Measurements from ENCODE around the gene IL24. TPM values are rescaled to one million over a fixed set of nuclear protein-coding genes. Genes with fewer than 3 reads are reported as not detected.

Gene IL24
- total RNA-seq, 4 donors from 2014 or later, result not detected

DNA sequence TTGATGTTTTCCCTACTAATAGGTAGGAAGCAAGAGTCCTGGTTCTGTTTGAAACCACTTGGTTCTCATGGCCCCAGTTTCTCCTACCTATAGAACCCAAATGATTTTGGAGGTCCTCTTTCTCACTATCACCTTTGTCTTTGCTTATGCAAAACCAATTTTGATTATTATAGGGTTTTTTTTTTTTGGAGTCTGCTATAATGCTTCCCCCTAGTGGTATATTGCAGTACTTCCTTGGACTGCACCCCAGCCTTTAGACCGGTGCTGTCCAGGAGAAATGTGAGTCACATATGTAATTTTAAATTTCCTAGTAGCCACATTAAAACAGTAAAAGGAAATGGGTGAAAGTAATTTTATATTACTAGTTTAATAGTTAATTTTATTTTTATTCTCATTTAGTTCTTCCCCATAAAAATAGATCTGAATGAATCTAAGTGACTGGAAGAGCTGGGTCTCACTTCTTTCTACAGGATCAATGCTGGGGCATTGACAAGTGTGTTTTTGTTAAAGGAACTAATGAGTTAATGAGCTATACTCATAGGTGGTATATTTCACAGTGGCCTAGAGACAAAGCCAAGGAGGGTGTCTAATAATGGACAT lies 13.9 kb downstream of the IL24 start:
- peaks cover 0 to 26% (median 0%) of the 10 kb centered on the region in 4 donors for H3K27me3 ChIP-seq
- intact Hi-C loops (cut with DNase I), result loop anchor here (5.0 kb wide), 1 partner anchor 174 kb away; no protein-coding TSS in a partner anchor
- no peak for TF ChIP-seq POLR2A (IDR thresholded peaks at IDR 0.05)
- TF ChIP-seq CTCF (IDR thresholded peaks at IDR 0.05), result peak; percentile 81 to 95 (median 90)
- H3K27ac ChIP-seq, result no peak overlapping the region
- peaks cover 11 to 36% (median 12%) of the 10 kb centered on the region in 3 donors for H3K4me1 ChIP-seq
- DNase-seq, result no peak
- H3K36me3 ChIP-seq, result no peaks in the 10 kb centered on the region
- H3K9me3 ChIP-seq, result no peaks in the 10 kb centered on the region
- 0 to 6% methylated on average over 1 of the region's 1 CpG for whole genome bisulfite sequencing, 2 donors
- no peak overlapping the region for H3K4me3 ChIP-seq

DNA sequence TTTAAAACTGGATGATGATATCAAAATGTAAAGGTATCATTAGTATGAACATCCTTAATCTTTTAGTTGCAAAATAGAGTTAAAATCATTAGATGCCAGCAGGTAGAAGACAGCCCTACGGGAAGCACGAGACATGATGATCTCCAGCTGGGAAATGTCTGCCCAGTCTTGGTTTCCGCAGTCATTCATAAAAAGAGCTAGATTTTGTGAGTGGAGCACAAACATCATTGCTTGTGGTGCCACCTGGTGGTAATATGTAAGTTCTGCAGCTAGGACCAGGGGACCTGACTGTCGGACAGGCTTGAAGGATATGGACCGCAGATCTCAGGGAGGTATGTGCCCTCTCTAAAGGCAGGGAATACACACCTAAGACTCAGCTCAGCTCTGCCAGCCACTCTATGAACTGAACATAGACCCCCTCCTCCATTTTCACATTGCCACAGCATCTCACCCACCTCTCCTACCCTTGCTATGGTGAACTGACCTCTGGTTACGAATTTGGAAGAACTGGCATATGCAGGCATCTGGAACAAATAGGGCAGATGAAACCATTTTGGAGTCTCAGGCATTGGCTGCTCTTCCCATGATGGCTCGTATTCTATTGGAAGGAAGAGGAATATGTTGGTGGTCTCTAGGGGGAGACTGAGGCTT lies 15.3 kb downstream of the IL24 start:
- intact Hi-C loops (cut with DNase I), result loop anchor here (5.0 kb wide), 1 partner anchor 175 kb away; no protein-coding TSS in a partner anchor
- Histone ChIP-seq H3K27me3 (peaks cover 0 to 26% (median 0%) of the 10 kb centered on the region in 4 donors), H3K9me3 (no peaks in the 10 kb centered on the region), H3K36me3 (no peaks in the 10 kb centered on the region), H3K4me1 (peaks cover 11 to 36% (median 12%) of the 10 kb centered on the region in 3 donors), H3K27ac (no peak overlapping the region), H3K4me3 (no peak overlapping the region)
- no peak for TF ChIP-seq POLR2A (IDR thresholded peaks at IDR 0.05)
- peak; percentile 84 to 93 (median 90) for TF ChIP-seq CTCF (IDR thresholded peaks at IDR 0.05)
- DNase-seq, result peak; percentile 13
- whole genome bisulfite sequencing, 2 donors, result 18 to 22% methylated on average over 7 of the region's 7 CpGs

DNA sequence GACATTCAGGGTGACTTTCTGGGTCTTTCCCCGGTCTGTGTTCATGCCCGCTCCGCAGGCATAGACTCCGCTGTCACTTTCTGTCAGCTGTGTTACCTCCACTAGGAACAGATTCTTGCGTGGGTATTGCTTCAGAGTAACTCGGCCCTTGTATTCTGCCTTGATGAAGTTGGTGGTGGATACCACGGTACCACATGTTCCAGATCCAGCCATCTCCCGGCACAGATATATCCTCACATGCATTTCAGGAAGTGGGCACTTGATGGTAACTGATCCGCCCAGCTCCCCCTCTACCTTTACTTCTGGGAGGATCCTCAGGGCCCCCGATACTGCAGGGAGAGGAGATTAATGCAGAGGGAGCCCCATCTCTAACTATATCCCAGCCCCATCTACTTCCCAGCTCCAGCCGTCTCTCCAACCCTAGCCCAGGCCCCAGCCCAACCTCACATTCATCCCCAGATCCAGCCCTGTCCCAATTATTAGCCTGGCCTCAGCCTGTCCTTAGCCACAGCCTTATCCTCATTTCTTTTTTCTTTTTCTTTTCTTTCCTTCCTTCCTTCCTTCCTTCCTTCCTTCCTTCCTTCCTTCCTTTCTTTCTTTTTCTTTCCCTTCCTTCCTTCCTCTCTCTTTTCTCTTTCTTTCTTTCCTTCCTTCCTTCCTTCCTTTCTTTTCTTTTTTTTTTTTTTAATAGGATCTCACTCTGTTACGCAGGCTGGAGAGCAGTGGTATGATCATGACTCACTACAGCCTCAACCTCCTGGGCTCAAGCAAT lies 16.7 kb downstream of the IL24 start:
- no peak for DNase-seq
- Histone ChIP-seq H3K4me1 (peaks cover 10 to 30% (median 10%) of the 10 kb centered on the region in 3 donors), H3K4me3 (no peak overlapping the region), H3K27me3 (peaks cover 0 to 17% (median 0%) of the 10 kb centered on the region in 4 donors), H3K9me3 (no peaks in the 10 kb centered on the region), H3K36me3 (no peaks in the 10 kb centered on the region), H3K27ac (no peak overlapping the region)
- TF ChIP-seq POLR2A (IDR thresholded peaks at IDR 0.05), result no peak
- TF ChIP-seq CTCF (IDR thresholded peaks at IDR 0.05), result no peak
- intact Hi-C loops (cut with DNase I), result loop anchor here (5.0 kb wide), 1 partner anchor 177 kb away; no protein-coding TSS in a partner anchor
- WGBS, 2 donors, result 71 to 75% methylated on average over 12 of the region's 12 CpGs

DNA sequence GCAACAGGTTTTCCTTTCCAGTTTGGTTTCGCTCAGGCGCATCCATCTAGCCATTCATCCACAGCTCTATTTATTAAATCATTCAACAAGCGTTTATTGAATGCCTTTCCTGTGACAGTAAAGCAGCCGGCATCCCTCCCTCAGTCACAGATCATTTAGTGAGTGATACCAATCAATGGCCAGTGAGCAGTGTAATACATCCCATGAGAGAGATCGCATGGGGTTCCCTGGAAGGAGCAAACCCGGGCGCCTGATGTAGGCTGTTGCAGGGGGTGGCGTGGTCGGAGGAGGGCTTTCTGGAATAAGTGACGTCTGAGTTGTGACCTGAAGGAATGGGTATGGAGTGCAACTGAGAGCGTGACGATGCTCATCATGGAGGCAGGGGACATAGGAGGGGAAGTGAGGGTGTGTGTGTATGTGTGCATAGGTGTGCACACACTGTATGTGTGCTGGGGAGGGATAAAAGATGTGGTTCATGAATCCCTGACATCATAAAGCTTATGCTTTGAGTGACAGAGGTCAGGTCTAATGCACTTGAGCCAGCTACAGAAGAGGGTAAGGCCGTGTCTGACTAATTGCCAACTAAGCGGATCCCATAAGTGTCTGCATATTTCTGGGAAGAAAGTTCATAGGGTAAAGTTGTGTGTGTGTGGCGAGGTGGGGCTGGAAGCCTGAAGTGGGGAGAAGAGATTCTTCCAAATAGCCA lies 17.9 kb downstream of the IL24 start:
- Histone ChIP-seq H3K9me3 (no peaks in the 10 kb centered on the region), H3K4me3 (no peak overlapping the region), H3K27ac (no peak overlapping the region), H3K36me3 (no peaks in the 10 kb centered on the region), H3K27me3 (peaks cover 0 to 7% (median 0%) of the 10 kb centered on the region in 4 donors), H3K4me1 (peaks cover 0 to 18% (median under 1%) of the 10 kb centered on the region in 3 donors)
- no peak for DNase-seq
- WGBS, 2 donors, result 77 to 85% methylated on average over 11 to 15 of the region's 15 CpGs
- TF ChIP-seq CTCF (IDR thresholded peaks at IDR 0.05) (no peak), POLR2A (IDR thresholded peaks at IDR 0.05) (no peak)
- intact Hi-C loops (cut with DNase I), result no loop called here
